Tibial nerve (tissue), 4 donors: ENCODE data around the gene FBXO42. TPM values are rescaled to one million over a fixed set of nuclear protein-coding genes. Genes with fewer than 3 reads are reported as not detected.
A peak's percentile ranks its signal among the peaks of the same experiment; 100 is the strongest.

Experiments used
- DNase-seq, 2 donors: peaks; one replicate each; pipeline ENCODE4 v3.0.0-alpha.2; 2019; ENCODE audit warnings: low spot score in 2 of 2
- H3K27ac ChIP-seq, 4 donors: fragments of 200-600 bp; sonication (generic) in 3 of 4; one replicate each; pipeline ENCODE4 v1.5.1; 2017 to 2019; ENCODE audit warnings: mild to moderate bottlenecking in 1 of 4
- H3K27me3 ChIP-seq, 2 donors: fragments of 200-600 bp; sonication (generic) in 1 of 2; one replicate each; pipeline versions ENCODE4 v1.5.1 to v1.6.0; 2017 to 2019
- H3K36me3 ChIP-seq, 3 donors: fragments of 200-600 bp; sonication (generic); one replicate each; pipeline ENCODE4 v1.5.1; 2018 to 2019
- H3K4me1 ChIP-seq, 4 donors: fragments of 200-600 bp; sonication (generic) in 3 of 4; one replicate each; pipeline ENCODE4 v1.5.1; 2017 to 2019
- H3K4me3 ChIP-seq, 4 donors: fragments of 200-600 bp; sonication (generic) in 3 of 4; one replicate each; pipeline ENCODE4 v1.5.1; 2017 to 2019; ENCODE audit warnings: mild to moderate bottlenecking in 1 of 4, moderate library complexity in 1 of 4
- H3K9me3 ChIP-seq, 4 donors: fragments of 200-600 bp; sonication (generic) in 3 of 4; one replicate each; pipeline ENCODE4 v1.5.1; 2017 to 2019
- CTCF ChIP-seq, 5 experiments: fragments of 200-600 bp in 3 of 5; fragments of 450-650 bp in 2 of 5; sonication (generic) in 3 of 5; IDR thresholded peaks; one replicate each; pipeline ENCODE4 v1.5.1; 2016 to 2019; ENCODE audit warnings: antibody characterized with exemption in 5 of 5, mild to moderate bottlenecking in 3 of 5, moderate library complexity in 2 of 5
- EP300 ChIP-seq, 2 donors: sonication (generic); formaldehyde crosslinking; IDR thresholded peaks; one replicate each; pipeline ENCODE4 v1.6.1; 2017; ENCODE audit warnings: antibody characterized with exemption in 2 of 2, mild to moderate bottlenecking in 1 of 2
- POLR2A ChIP-seq, 2 donors: fragments of 450-650 bp; IDR thresholded peaks; one replicate each; pipeline ENCODE4 v1.6.1; 2017; ENCODE audit warnings: antibody characterized with exemption in 2 of 2, mild to moderate bottlenecking in 2 of 2, moderate library complexity in 2 of 2
- WGBS, 2 donors: methylation state at CpG; one replicate each; pipeline ENCODE4 v1.1.5; 2018; 5-methylcytosine and 5-hydroxymethylcytosine counted together
- total RNA-seq, 4 donors: library from RNA; depleted of rRNA; stranded (reverse); fragments of >200 nt; gene quantifications; one replicate each; pipeline ENCODE4 v1.1.0, GENCODE V29; 2016

The FBXO42 gene
- total RNA-seq, 4 donors from 2014 or later: 39.8 to 69.4 (median 54.4) TPM

GRCh38 chr1:16235944-16236510 lies 116.3 kb downstream of the FBXO42 start:
- 53 to 58% methylated on average over 6 of the region's 6 CpGs for WGBS, 2 donors
- TF ChIP-seq POLR2A (IDR thresholded peaks at IDR 0.05) (no peak), CTCF (IDR thresholded peaks at IDR 0.05) (peak in 1 of 5 experiments; percentile 27)
- peaks cover 0 to 24% (median 0%) of the 10 kb centered on the region in 3 donors for H3K36me3 ChIP-seq
- H3K27me3 ChIP-seq: no peaks in the 10 kb centered on the region
- peak overlapping the region; percentile 46 to 76 (median 68) for H3K4me3 ChIP-seq
- H3K27ac ChIP-seq: peak overlapping the region in 3 of 4 donors; percentile 83 to 91 (median 88)
- DNase-seq: no peak
- no peaks in the 10 kb centered on the region for H3K9me3 ChIP-seq
- H3K4me1 ChIP-seq: peaks cover 0 to 21% (median 13%) of the 10 kb centered on the region in 4 donors

GRCh38 chr1:16235347-16235746 lies 116.9 kb downstream of the FBXO42 start:
- H3K27me3 ChIP-seq: no peaks in the 10 kb centered on the region
- peak overlapping the region in 1 of 4 donors; percentile 83 for H3K27ac ChIP-seq
- no peak for DNase-seq
- no peaks in the 10 kb centered on the region for H3K9me3 ChIP-seq
- TF ChIP-seq POLR2A (IDR thresholded peaks at IDR 0.05): no peak
- no peak for TF ChIP-seq EP300 (IDR thresholded peaks at IDR 0.05)
- TF ChIP-seq CTCF (IDR thresholded peaks at IDR 0.05): no peak
- H3K4me1 ChIP-seq: peaks cover 0 to 21% (median 13%) of the 10 kb centered on the region in 4 donors
- H3K36me3 ChIP-seq: peaks cover 0 to 31% (median 0%) of the 10 kb centered on the region in 3 donors
- H3K4me3 ChIP-seq: no peak overlapping the region
- WGBS, 2 donors: 86 to 90% methylated on average over 2 of the region's 2 CpGs

GRCh38 chr1:16233431-16233830 lies 118.8 kb downstream of the FBXO42 start:
- WGBS, 2 donors: 96 to 100% methylated on average over 3 to 7 of the region's 8 CpGs
- DNase-seq: no peak
- TF ChIP-seq POLR2A (IDR thresholded peaks at IDR 0.05) (no peak), CTCF (IDR thresholded peaks at IDR 0.05) (no peak), EP300 (IDR thresholded peaks at IDR 0.05) (no peak)
- Histone ChIP-seq H3K27ac (no peak overlapping the region), H3K27me3 (peaks cover 0 to 5% of the 10 kb centered on the region in 2 donors), H3K4me3 (no peak overlapping the region), H3K36me3 (peaks cover 0 to 34% (median 0%) of the 10 kb centered on the region in 3 donors), H3K4me1 (peaks cover 0 to 21% (median 13%) of the 10 kb centered on the region in 4 donors), H3K9me3 (no peaks in the 10 kb centered on the region)

GRCh38 chr1:16232316-16232710 lies 120.0 kb downstream of the FBXO42 start:
- peaks cover 0 to 34% (median 0%) of the 10 kb centered on the region in 3 donors for H3K36me3 ChIP-seq
- WGBS, 2 donors: 93 to 94% methylated on average over 4 to 5 of the region's 5 CpGs
- peaks cover 0 to 16% of the 10 kb centered on the region in 2 donors for H3K27me3 ChIP-seq
- peaks cover 0 to under 1% (median 0%) of the 10 kb centered on the region in 4 donors for H3K9me3 ChIP-seq
- H3K4me1 ChIP-seq: peaks cover 0 to 15% (median 7%) of the 10 kb centered on the region in 4 donors
- no peak for DNase-seq
- TF ChIP-seq EP300 (IDR thresholded peaks at IDR 0.05) (no peak), POLR2A (IDR thresholded peaks at IDR 0.05) (no peak), CTCF (IDR thresholded peaks at IDR 0.05) (no peak)
- no peak overlapping the region for H3K27ac ChIP-seq
- no peak overlapping the region for H3K4me3 ChIP-seq
